Measurements from ENCODE around the gene PRXL2B.

Gene PRXL2B

DNA sequence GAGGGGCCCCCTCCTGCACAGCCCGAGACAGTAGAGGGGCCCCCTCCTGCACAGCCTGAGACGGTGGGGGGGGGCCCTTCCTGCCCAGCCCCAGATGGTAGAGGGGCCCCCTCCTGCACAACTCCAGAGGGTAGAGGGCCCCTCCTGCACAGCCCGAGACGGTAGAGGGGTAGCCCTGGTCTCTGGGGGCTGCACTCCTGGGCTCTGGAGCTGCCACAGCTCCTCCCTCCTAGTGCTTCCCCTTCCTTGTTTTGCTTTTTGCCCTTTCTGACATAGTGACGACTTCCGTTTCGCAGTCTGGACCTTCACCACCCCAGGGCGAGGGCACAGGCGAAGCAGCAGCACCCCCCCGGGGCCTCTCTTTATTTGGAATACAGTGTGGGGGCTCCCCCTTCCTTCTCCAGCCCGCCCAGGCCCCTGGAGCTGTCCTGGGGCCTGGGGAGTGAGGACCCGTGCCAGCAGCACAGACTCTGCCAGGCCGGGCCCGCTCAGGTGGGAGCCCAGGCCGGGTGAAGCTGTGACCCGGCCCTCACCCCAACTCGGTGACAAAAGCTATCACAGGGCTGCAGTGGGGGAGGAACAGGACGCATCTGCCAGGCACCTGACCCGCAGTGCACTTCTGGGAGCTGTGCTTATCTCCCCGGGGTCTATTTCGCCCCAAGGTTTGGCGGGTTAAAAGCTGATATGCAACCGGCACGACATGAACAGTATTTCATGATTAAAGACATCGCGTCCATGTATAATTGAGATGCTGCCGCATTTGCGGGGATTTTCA is 1.1 kb upstream of the PRXL2B start:
- DNase-seq (ENCODE audit: low spot score): peak; percentile 76

DNA sequence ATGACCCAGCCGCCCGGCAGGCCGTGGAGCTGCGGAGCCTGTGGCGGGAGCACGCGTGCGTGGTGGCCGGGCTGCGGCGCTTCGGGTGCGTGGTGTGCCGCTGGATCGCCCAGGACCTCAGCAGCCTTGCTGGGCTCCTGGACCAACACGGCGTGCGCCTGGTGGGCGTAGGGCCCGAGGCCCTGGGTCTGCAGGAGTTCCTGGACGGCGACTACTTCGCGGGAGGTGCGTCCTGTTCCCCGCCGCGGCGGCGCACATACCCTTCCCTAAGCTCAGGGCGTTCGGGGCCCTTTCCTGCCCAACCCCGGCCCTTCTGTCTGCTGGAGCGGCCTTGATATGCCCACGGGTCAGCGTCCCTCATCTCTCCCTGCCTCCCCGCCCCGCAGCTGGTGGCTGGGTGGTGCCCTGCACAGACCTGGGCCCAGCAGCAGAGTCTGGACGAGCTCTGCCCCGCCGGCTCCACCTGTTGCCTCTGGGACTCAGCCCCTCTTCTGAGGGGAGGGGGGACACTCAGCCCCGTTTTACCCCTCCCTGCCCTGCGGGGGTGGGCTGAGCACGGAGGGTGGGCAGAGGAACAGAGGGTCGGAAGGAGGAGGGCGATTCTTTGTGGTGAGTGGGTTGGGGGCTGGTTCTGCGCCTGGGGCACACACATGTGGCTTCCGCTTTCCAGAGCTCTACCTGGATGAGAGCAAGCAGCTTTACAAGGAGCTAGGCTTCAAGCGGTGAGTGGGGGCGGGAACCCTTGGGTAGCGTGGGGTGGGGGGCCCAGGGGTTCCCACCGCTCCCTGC is 688 bp downstream of the PRXL2B start:
- peak; percentile 44 for DNase-seq (ENCODE audit: low spot score)

DNA sequence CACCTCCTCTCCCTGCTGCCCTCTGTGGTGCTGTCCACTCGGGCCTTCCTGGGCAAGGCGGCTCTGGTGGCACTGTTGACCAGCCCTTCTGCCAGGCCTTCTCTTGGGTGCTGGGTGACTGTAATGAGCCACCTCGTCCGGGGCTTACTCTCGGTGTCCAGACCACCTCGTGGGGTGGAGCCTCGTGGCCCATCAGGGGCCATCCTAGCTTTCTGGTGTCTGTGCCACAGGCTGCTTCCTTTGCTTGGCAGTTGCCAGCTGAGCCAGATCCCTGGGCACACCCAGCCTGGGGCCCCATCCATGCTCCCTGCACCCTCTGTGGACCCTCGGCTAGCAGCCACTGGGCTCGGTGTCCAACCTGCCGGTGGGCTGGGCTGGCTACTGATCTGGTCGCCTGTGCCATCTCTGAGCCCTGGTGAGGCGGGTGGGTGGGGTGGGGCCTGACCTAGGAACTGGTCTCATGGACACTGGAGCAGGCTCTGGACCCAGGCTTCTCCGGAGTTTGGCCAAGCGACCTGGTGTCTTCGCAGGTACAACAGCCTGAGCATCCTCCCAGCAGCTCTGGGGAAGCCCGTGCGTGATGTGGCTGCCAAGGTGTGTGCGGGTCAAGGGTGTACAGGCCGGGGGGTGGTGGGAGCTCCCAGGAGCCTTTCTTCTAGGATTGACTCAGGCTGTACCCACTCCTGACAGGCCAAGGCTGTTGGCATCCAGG is 1.4 kb downstream of the PRXL2B start:
- DNase-seq (ENCODE audit: low spot score): peak; percentile 14

GRCh38 chr1:2588661-2589430 is 2.3 kb downstream of the PRXL2B start:
- no peak for DNase-seq (ENCODE audit: low spot score)

GRCh38 chr1:2589431-2590232 is 3.1 kb downstream of the PRXL2B start:
- DNase-seq (ENCODE audit: low spot score): no peak

DNA sequence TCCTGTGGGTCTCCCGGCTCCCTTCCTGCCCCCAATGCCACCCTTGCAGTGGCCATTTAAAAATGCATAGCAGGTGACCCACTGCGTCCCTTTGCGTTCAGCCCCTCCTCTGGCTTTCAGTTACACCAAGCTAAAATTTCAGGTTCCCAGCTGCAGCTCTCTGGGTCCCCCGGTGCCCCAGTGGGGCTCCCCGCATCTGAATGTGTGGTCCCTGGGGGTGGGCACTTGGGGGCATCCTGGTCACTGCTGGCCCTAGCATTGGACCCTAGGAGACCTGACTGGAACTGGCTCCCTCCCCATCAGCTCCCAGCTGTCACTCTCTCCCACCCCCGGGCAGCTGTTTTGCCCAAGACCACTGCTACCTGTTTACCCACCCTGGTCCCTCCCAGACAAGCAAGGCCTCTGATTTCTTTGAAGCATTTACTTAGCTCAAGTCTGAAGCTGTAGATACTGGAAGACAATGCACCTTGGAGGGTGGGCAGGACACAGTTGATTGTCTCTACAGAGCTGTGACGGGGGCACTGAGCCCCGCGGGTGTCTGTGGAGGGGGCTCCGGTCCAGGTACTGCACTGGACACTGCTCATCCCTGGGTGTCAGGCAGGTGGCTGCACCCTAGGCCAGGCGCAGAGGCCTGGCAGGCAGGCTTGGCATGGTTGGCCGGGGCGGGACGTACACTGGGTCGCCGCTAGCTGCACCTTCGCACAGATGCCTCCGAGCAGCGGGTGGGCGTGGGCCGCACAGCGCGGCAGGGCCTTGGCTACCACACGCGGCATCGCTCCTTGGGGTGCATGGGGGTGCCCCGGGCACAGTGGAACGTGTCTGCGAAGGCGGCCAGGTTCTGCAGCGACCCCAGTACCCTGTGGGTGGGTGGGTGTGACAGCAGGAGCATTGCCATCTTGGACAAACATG is 3.9 kb downstream of the PRXL2B start:
- no peak for DNase-seq (ENCODE audit: low spot score)

DNA sequence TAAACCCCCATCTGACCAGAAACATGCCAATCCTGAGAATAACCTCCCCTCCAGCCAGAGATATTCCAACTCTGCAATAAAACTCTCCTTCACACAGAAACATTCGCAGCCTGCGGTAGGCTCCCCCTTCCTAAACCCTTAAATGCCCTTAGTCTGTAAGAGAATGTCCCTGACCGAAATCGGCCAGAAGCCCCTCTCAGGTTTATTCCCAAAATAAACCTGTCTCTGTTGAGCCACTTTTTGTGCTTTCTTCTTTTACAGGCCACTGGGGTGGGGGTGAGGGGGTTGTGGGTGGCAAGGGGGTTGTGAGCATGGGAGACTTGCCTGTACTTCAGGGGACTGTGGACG is 4.6 kb downstream of the PRXL2B start:
- DNase-seq (ENCODE audit: low spot score): no peak

DNA sequence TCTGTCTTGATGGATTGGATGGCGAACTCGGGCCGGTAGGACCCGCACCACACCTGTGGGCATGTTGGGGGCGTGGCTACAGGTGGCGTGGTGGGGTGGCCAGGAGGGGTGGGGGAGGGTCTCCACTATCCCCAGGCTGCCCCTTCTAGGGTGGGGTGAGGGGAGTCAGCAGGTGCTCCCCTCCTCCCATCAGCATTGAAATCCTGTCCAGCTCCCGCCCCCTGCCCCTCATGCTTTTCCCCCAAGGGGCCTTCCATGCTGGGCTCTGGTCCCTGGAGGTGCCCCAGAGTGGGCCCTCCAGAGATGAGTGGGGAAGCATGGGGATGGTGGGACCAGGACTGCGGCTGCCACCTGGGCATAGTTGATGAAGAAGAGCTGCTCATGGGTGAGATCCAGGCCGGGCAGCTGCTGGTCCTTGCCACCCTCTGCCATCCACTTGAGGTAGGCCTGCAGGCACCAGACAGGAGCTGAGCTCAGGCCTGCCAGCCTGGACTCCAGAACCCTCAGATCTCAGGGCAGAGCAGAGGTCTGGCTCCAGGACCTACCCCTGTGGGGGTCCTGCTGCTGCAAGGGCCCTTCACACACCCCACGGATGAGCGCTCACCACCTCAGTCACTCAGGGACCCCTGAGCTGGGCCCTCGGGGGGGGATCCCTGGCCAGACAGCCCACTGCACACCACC is 5.1 kb downstream of the PRXL2B start:
- DNase-seq (ENCODE audit: low spot score): no peak

- DNase-seq (ENCODE audit: low spot score): no peak
Measured at GRCh38 chr1:2592672-2593071, 6.1 kb downstream of the PRXL2B start.

DNA sequence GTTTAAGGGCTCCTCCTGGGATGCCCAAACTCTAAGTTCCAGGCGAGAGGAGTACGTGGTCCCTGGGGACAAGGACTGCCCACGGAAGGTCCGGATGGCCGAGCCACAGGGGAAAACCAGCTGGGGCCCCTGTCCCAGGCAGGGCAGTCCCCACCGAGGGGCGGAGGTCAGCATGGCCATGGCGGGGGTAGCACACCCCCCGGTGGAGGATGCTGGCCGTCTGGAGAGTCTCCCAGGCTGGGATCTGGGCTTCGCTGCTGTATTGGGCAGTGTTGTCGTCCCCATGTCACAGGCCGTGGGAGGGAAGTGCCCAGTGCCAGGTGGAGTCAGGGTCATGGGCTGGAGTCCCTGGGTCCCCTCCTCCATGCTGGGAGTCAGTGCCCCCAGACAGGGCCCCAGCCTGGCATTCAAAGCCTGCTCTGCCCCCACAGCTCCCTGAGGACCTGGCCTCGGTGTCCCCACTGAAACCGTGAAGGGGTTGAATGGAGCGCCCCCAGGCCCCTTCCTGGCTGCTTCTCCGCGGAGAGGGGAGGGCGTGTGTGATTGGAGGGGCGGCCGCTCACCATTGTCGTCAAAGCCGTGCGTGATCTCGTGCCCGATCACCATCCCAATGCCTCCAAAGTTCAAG is 6.8 kb downstream of the PRXL2B start:
- no peak for DNase-seq (ENCODE audit: low spot score)

GRCh38 chr1:2594001-2594640 is 7.5 kb downstream of the PRXL2B start:
- no peak for DNase-seq (ENCODE audit: low spot score)

GRCh38 chr1:2594641-2595131 is 8.1 kb downstream of the PRXL2B start:
- no peak for DNase-seq (ENCODE audit: low spot score)

DNA sequence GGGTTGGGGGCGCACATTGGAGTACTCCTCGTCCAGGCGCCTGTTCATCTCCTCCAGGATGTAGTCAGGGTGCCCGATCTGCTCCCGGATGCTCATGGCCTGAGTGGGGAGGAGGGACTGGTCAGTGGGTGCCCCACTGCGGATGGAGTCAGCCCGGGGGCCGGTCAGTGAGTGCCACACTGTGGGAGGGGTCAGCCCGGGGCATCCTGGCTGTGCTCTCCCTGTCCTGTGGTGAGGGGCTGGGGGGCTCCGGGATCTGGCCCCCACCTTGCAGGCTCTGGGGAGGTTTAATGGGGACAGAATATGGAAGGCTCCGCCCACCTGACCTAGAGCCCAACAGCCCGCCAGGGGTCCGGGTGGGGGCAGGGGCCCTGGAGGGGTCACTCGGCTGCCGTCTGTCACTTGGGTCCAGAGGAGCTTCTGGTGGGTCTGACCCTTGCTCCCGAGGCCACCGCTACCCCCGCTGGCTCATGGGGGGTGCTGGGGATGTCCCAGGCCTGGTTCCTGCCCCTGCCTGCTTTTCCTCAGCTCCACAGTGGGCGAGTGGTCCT is 8.8 kb downstream of the PRXL2B start:
- no peak for DNase-seq (ENCODE audit: low spot score)

- DNase-seq (ENCODE audit: low spot score): no peak
Measured at GRCh38 chr1:2595812-2596529, 9.4 kb downstream of the PRXL2B start.

DNA sequence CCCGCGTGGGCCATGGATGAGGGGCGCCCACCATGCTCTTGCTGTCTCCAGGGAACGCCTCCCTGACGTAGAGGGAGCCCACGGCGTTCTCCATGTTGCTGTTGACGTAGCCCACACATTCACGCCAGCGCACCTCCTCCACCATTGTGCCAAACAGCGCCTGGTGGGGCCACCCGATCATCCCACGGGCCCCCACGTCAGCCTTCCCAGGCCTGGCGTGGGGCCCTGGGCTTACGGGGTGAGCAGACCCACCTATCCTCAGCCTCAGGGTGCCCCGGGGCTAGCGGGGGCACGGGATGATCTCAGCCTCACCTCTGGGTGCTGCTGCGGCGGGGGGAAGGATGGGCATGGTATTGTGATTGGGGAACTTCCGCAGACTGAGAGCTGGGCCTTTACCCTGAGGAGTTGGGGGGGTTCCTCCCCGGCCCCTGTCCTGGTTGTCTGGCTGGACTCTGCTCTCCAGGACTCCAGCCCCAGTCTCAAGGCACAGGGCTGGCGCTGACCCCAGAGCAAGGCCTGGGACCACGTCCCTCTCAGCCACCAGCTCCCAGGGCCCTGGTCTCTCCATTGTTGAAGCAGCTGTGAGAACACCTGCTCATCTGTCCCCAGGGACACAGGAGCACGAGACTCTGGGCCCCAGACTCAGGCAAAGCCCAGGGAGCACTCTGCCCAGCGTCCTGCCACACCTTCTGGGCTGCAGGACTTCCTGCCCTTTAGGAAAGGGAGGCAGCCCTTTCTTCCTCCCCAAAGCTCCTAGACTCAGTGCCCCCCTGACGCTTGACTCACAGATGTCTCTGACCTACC is 10.2 kb downstream of the PRXL2B start:
- DNase-seq (ENCODE audit: low spot score): no peak

- DNase-seq (ENCODE audit: low spot score): no peak
Measured at GRCh38 chr1:2597441-2598328, 11.1 kb downstream of the PRXL2B start.

All from RKO (cell line).